T-helper 1 cell (primary cell): ENCODE measurements around the gene RABGAP1L.
A peak's percentile ranks its signal among the peaks of the same experiment; 100 is the strongest.

Experiments used
- DNase-seq, 5 donors: peaks; one replicate each; pipeline ENCODE4 v3.0.0-alpha.2; 2012 to 2020

RABGAP1L gene

DNA sequence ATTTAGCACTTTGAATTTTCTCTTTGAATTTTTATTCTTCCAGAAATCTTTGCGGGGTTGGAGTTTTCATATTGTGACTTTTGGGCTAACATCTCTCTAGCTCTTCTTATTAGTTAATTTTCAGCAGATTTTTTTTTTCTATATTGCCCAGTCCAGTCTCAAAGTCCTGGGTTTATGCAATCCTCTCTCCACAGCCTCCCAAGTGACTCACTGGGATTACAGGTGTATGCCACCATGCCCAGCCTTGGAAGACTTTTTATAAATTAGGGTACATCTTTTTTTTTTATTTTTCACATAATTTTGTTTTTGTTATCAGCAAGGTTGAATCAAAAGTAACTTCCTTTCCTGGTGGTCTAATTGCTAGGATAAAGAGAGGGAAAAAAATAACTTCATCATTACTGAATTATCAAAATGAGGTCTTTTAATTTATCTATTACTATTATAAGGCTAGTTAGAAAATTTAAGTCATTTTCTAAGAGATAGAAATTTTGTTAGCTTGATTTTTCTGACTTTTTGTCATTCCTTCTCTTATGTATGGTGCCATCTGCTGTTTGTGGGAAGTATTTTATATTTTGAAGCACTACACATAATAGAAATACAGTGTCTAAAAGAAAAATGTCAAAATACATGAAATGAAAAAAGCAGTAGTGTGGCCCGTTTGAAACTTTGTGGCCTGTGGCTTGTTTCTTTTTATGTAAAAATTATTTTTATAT is 567.0 kb downstream of the RABGAP1L start:
- DNase-seq = no peak

DNA sequence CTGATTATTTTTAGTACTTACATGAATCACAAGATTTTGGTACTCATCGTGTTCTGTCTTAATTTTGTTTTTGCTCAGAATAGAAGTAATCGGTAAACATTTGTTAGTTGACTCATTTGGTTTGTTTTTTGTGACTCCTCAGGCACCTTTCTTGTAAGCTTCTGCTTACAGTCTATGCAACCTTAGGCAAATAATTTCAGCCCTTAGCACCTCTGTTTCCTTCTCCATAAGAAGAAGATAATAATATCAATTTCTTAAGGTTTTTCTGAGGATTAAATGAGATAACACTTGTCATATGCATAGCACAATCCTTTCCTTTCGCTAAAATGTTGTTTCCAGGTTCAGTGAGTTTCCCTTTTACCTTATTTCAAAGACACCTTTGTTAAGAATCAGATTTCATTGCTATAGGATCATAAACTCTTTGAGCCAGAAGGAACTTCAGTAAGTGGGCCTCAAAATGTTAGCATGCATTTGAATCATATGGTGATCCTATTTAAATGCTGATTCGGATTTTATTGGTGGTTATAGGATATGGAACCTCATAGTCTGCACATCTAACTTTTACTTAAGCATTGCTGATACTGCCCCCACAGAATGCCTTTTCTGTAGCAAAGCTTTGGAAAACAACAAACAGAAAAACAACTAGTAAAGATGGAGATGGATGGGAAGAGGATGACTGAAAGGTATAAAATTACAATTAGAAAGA is 567.7 kb downstream of the RABGAP1L start:
- no peak for DNase-seq

GRCh38 chr1:174734270-174734669 is 575.0 kb downstream of the RABGAP1L start:
- no peak for DNase-seq

DNA sequence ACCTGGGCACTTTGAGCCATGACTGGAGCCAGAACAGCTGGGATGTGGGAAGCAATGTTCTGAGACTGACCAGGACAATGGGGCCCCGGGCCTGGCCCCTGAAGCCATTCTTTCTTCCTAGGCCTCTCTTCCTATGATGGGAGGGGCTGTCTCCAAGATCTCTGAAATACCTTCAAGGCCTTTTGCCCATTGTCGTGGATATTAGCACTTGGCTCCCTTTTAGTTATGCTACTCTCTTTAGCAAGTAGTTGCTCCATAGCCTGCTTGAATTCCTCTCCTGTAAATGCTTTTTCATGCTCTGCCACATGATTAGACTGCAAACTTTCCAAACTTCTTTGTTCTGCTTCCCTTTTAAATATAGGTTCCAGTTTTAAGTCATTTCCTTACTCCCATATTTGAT is 577.5 kb downstream of the RABGAP1L start:
- no peak for DNase-seq

GRCh38 chr1:174740249-174740968 is 581.1 kb downstream of the RABGAP1L start:
- DNase-seq = no peak

- DNase-seq = no peak
These were observed 583.7 kb downstream of the RABGAP1L start for GRCh38 chr1:174742805-174743653.

DNA sequence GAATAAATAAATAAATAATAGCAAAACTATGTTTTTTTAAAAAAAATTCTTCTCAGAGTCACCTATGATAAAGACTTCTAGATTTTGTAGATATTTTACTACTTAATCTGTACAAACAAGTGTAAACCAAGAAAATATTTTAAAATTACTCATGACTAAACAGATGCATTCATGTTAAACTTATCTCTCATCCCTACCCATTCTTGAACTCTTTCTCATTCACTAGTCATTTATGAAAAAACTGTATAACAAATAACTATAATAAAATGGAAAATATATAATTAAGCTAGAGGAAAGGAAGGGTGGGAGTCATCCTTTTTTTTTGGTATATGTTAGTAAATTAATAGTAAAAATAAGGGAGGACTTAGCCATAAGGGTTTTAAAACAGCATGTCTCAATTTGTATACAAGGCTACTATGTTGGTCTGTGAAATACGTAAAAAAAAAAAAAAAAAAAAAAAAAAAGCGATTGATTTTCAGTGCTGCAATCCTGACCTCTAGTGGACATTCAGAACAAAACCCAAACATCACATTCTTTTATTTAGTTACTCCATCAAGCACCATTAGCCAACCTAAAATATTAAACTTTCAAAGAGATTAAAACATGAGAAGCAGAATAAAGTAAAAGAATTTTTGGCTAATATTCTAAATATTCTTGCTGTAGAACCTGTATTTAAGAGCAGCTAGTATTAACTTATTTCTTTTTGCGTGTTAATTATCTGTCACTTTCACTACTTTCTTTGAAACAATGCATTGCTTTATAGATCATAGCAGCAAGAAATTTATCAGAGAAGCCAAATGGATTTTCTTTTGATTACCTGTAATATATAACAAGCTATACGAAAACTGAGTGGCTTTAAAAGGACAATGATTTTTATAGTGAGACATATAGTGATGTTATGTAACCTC is 584.6 kb downstream of the RABGAP1L start:
- peak in 1 of 5 donors; percentile 41 for DNase-seq

GRCh38 chr1:174744886-174745285 is 585.6 kb downstream of the RABGAP1L start:
- no peak for DNase-seq

DNA sequence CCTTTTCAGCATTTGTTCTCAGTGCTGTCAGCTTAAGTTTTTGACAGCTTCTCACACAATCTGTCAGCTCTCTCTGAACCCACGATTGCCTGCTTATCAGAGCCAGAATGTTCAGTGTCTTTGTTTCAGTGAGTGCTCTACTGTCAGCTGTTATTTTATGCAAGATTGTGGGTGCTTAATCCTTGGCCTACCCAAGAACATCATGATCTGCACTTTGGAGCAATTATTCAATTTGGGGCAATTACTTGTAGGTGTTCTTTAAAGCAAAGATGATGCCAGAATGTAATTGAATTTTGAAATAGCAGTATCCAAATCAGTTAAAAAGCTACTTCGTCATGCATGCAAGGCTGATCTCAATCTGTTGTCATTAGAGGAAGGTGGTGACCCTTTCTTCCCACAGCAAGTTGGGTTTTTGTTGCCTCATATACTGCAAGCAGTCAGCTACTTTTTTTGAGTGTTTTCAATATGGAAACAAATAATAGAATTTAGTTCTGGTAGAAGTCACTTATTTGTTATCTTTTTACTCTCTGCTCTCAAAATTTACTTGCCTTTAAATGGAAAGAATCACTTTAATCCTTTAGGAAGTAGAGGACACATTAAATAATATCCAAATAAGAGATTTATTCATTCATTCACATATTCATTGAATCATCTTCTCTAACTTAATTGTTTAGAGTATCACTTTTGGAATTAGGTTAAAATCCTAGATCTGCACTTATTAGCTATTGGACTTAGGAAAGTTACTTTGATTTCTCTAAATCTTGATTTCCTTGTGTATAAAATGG is 586.9 kb downstream of the RABGAP1L start:
- DNase-seq = no peak

DNA sequence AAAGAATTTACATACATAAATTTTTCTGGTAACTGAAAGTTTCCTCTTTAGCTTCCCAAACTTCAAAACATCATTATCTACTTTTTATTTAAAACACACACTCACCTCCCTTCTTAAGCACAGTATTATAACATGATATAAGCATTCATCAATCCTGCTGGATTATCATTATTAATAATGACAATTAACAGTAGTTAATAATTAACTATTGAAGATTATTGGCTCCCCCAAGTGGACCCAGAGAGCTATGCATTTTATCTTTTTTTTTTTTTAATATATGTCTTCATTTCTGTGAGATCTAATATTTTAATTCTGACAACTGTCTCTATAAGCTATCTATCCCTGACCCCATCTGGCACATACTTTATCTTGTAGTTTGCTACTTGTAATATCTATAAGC is 588.3 kb downstream of the RABGAP1L start:
- DNase-seq = no peak

DNA sequence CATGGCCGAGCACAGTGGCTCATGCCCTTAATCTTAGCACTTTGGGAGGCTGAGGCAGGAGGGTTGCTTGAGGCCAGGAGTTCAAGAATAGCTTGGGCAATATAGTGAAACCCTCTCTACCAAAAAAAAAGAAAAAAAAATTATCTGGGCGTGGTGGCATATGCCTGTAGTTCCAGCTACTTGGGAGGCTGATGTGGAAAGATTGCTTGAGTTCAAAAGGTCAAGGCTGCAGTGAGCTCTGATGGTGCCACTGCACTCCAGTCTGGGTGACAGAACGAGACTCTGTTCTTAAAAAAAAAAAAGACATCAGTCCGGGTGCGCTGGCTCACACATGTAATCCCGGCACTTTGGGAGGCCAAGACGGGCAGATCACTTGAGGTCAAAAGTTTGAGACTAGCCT is 589.3 kb downstream of the RABGAP1L start:
- DNase-seq = no peak

DNA sequence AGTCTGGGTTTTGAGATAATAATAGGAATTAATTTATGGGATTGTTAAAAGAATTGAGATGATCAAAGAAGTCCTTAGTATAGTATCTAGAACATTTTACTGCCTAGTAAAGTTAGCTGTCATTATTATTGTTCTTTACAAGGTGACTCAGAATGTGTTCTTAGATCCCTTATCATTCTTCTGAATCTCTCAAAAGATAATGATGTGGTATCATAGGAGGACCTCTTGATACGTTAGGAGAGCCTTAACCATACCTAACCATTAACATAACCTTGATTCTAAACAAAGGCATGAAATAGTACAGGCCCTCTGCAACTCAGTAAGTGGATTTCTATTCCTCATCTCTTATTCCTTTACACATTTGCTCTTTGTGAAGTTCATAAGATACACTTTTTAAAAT is 593.8 kb downstream of the RABGAP1L start:
- DNase-seq = no peak

- no peak for DNase-seq
These were observed 602.0 kb downstream of the RABGAP1L start for GRCh38 chr1:174761335-174761734.

DNA sequence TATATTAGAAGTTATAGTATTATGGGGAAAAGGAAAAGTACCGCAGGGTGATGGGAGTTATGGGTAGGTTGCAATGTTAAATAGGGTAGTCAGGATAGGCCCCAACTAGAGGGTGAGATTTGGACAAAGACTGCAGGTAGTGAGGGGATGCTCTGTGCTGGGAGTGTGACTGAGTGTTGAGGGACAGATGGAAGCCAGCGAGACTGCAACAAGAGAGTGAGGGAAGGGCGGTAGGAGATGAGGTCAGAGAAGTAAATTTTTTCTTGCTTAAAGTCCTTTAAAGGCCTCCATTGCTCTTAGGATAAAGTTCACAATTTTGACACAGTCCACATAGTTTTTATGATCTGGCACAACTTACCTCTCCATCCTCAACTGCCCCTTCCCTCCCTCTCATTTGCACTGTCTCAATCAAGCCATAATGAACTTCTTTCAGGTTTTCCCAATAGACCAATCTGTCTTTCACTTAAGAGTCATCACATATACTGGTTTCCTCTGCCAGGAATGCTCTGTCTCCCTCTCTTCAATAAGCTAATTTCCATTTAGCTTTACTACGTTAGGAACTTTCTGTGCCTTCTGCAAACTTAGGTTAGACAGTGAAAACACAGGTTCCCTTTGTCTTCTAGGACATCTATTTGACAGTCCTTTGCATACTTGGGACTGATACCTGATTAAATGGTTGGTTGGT is 602.7 kb downstream of the RABGAP1L start:
- DNase-seq = no peak

DNA sequence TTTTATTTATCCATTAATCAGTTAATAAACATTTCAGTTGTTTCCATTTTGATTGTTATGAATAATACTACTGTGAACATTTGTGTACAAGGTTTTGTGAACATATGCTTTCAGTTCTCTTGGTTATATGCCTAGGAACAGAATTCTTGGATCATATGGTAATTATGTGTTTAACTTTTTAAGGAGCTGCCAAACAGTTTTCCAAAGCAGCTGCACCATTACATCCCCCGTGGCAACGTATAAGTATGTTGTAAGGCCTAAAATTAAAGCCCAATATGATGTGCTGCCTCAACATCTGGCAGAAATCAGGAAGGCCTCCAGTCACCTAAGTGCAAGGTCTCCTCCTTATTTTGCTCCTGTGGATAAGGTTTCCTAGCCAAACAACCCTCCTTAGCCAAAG is 604.9 kb downstream of the RABGAP1L start:
- no peak for DNase-seq

DNA sequence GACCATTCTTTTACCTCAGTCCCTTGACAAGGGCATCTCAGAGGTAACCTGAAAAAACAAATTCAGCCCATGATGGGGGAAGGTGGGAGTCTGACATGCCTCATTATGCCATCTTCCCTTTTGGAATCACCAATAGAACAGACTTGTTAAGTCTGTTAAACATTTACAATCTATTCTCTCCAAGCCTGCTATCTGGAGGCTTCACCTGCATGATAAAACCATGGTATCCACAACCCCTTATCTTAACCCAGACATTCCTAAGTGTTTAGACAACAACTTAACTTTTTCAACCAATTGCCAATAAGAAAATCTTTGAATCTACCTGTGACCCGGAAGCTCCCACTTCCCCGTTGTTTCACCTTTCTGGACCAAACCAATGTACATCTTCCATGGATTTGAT is 607.4 kb downstream of the RABGAP1L start:
- DNase-seq = no peak

- DNase-seq = no peak
These were observed 609.2 kb downstream of the RABGAP1L start for GRCh38 chr1:174768516-174768915.

- no peak for DNase-seq
These were observed 609.6 kb downstream of the RABGAP1L start for GRCh38 chr1:174768949-174769348.

- DNase-seq = peak in 2 of 5 donors; percentile 16 to 51
These were observed 610.7 kb downstream of the RABGAP1L start for GRCh38 chr1:174769961-174770549.

DNA sequence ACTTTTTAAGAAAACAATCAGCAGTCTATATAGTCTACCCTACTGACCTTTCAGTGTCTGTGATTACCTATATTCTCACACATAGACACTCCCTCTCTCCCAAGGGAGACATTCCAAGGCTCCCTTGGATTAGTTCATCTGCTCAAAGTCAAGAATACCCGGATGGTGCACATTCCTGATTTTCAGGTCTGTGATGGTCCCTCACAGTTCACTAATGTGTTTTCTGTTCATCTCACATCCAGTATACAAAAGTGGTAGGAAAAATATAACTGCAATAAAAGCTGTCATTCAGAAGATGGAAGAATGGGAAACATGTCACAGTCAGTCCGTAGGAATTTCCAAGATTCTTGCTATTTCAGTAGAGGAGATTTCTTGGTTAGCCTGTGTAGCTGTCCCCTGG is 616.3 kb downstream of the RABGAP1L start:
- DNase-seq = no peak
